Lung (tissue), 16 donors: ENCODE data around the gene CDKL4. TPM values are rescaled to one million over a fixed set of nuclear protein-coding genes. Genes with fewer than 3 reads are reported as not detected.
A peak's percentile ranks its signal among the peaks of the same experiment; 100 is the strongest.

Source experiments
- ATAC-seq: fragments of 200-7000 bp; cut with Tn5 transposase; one replicate; pipeline ENCODE4 v1.9.1; 2020; ENCODE audit warnings: moderate number of reproducible peaks; ENCODE audit not compliant: insufficient read depth, low FRiP score
- DNase-seq, 3 donors: peaks; one replicate each; pipeline ENCODE4 v3.0.0-alpha.2; 2013 to 2017
- H3K27ac ChIP-seq, 2 donors: one replicate each; pipeline ENCODE4 v1.5.1; 2013; ENCODE audit warnings: mild to moderate bottlenecking in 2 of 2, moderate library complexity in 2 of 2, control low read depth in 1 of 2, inconsistent platforms in 1 of 2, low read depth in 1 of 2, low read length in 1 of 2
- H3K27me3 ChIP-seq, 3 donors: one replicate each; pipeline ENCODE4 v1.5.1; 2013; ENCODE audit warnings: low read length in 2 of 3; ENCODE audit not compliant: control insufficient read depth in 3 of 3, insufficient read depth in 3 of 3
- H3K36me3 ChIP-seq, 4 donors: one replicate each; pipeline ENCODE4 v1.5.1; 2013; ENCODE audit warnings: low read length in 4 of 4, mild to moderate bottlenecking in 1 of 4, moderate library complexity in 1 of 4; ENCODE audit not compliant: control insufficient read depth in 4 of 4, insufficient read depth in 4 of 4
- H3K4me1 ChIP-seq, 5 donors: one replicate each; pipeline ENCODE4 v1.5.1; 2013; ENCODE audit warnings: low read length in 5 of 5, mild to moderate bottlenecking in 2 of 5, moderate library complexity in 1 of 5; ENCODE audit not compliant: control insufficient read depth in 5 of 5, insufficient read depth in 5 of 5
- H3K4me3 ChIP-seq: one replicate; pipeline ENCODE4 v1.5.1; 2013; ENCODE audit warnings: mild to moderate bottlenecking, control low read depth, moderate library complexity
- H3K9ac ChIP-seq, 2 donors: one replicate each; pipeline ENCODE4 v1.5.1; 2013; ENCODE audit warnings: low read length in 2 of 2, control low read depth in 1 of 2; ENCODE audit not compliant: insufficient read depth in 1 of 2
- H3K9me3 ChIP-seq, 4 donors: one replicate each; pipeline ENCODE4 v1.5.1; 2013; ENCODE audit warnings: low read length in 3 of 4, mild to moderate bottlenecking in 1 of 4, moderate library complexity in 1 of 4; ENCODE audit not compliant: control insufficient read depth in 4 of 4, insufficient read depth in 3 of 4
- WGBS, 2 donors: extraction: QIAGEN DNeasy Blood & Tissue Kit; methylation state at CpG; one replicate each; pipeline ENCODE4 v1.1.7; 2013; 5-methylcytosine and 5-hydroxymethylcytosine counted together
- long read RNA-seq, 5 donors: transcript quantifications; one replicate each; lab custom pipeline, GENCODE V29; 2026
- polyA plus RNA-seq, 2 donors: library from polyadenylated mRNA; stranded (reverse); fragments of 200-250 nt; gene quantifications; one replicate each; pipeline ENCODE4 v1.2.1, GENCODE V29; 2013
- total RNA-seq, 2 donors: library from RNA; depleted of rRNA in 1 of 2; stranded (reverse); fragments of >200 nt in 1 of 2; gene quantifications; one replicate each; pipeline ENCODE4 v1.2.1, GENCODE V29; 2014 to 2021
- TF ChIP-seq, protein P1 (sequence below): IDR thresholded peaks from 2 replicates; pipeline ENCODE4 v1.5.1; 2012; ENCODE audit warnings: mild to moderate bottlenecking; ENCODE audit errors: control extremely low read depth, extremely low read depth
- donor health status: control.
- donor health status: control.
- donor health status: Bipolar disorder and iron deficiency.
- donor health status: healthy.
- donor health status: DM: yes; HTN: yes; CAD: no.

The CDKL4 gene
- total RNA-seq, result 1 to 10 TPM; 1.5 to 6.5 TPM
- polyA plus RNA-seq, result under 1 TPM; 0.10 to 0.49 TPM
- long read RNA-seq, donor 1, result 0 reads
- long read RNA-seq, donor 2, result 0 reads
- long read RNA-seq, donor 3, result 0 reads
- long read RNA-seq, donor 4, result 0 reads
- long read RNA-seq, donor 5, result 0 reads

DNA sequence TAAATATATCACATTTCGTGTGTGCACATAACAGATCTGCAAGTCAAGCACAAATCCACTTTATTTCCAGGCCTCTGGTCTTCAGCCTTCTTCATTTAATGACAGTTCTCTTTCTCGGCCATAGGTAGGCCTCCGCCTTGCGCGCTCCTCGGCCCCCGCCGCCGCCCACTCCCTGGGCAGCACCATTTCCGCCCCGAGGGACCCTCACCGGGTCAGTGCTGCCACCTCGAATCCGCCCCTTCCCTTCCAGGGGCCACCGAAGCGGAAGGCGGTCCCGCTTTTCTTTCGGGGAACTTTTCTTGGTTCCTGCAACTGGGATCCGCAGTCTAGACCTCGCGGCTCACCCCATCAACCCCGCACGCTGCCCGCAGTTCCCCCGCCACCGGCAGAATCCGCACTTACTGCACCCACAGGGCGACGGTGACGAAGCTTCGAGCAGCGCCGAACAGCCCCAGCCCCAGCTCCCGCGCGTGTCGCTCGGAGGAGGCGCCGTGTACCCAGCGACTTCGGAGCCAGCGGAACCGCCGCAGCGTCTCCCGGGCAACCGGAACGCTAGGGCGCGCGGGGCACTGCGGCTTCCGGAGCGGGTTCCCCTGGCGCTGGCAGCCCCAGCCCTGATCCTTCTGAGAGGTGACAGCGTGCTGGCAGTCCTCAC lies at the start of gene CDKL4:
TSS of gene CDKL4 (minus strand) at position 502 of the 655 bp plus-strand sequence.
- DNase-seq (peak in 1 of 3 donors; percentile 40), ATAC-seq (peak; percentile 55)
- WGBS, 2 donors, result 62 to 65% methylated on average over 57 to 58 of the region's 58 CpGs
- peaks cover 0 to 2% (median 0%) of the 10 kb centered on the region in 5 donors for H3K4me1 ChIP-seq
- no peaks in the 10 kb centered on the region for H3K27me3 ChIP-seq
- H3K27ac ChIP-seq, result no peak within 1 kb of the TSS
- TF ChIP-seq, protein P1, sequence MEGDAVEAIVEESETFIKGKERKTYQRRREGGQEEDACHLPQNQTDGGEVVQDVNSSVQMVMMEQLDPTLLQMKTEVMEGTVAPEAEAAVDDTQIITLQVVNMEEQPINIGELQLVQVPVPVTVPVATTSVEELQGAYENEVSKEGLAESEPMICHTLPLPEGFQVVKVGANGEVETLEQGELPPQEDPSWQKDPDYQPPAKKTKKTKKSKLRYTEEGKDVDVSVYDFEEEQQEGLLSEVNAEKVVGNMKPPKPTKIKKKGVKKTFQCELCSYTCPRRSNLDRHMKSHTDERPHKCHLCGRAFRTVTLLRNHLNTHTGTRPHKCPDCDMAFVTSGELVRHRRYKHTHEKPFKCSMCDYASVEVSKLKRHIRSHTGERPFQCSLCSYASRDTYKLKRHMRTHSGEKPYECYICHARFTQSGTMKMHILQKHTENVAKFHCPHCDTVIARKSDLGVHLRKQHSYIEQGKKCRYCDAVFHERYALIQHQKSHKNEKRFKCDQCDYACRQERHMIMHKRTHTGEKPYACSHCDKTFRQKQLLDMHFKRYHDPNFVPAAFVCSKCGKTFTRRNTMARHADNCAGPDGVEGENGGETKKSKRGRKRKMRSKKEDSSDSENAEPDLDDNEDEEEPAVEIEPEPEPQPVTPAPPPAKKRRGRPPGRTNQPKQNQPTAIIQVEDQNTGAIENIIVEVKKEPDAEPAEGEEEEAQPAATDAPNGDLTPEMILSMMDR, result no peak
- no peak within 1 kb of the TSS for H3K9ac ChIP-seq
- peaks cover 0 to 2% (median 0%) of the 10 kb centered on the region in 4 donors for H3K9me3 ChIP-seq
- H3K4me3 ChIP-seq, result no peak within 1 kb of the TSS
- H3K36me3 ChIP-seq, result peaks cover 0 to 2% (median under 1%) of the 10 kb centered on the region in 4 donors

DNA sequence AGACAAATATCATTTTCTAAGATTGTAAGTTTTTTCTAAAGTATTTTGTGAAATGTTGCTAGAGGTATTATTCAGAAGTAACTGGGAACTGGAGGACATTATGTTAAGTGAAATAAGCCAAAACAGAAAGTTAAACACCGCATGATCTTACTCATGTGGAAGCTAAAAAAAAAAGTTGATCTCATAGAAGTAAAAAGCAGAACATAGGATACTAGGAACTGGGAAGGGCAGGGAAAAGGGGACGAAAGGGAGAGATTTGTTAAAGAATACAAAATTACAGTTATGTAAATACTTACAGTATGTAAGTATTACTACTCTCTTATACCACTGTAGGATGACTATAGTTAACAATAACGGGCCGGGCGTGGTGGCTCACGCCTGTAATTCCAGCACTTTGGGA lies 46.7 kb upstream of the CDKL4 start:
- no peaks in the 10 kb centered on the region for H3K4me1 ChIP-seq
- TF ChIP-seq, protein P1, result no peak
- H3K27ac ChIP-seq, result no peak overlapping the region
- H3K9ac ChIP-seq, result no peak overlapping the region
- no peak for DNase-seq
- no peak for ATAC-seq
- no peaks in the 10 kb centered on the region for H3K27me3 ChIP-seq
- peaks cover 7 to 20% (median 18%) of the 10 kb centered on the region in 4 donors for H3K36me3 ChIP-seq
- H3K9me3 ChIP-seq, result no peaks in the 10 kb centered on the region
- H3K4me3 ChIP-seq, result no peak overlapping the region
- WGBS, 2 donors, result 94 to 95% methylated on average over 6 of the region's 6 CpGs

DNA sequence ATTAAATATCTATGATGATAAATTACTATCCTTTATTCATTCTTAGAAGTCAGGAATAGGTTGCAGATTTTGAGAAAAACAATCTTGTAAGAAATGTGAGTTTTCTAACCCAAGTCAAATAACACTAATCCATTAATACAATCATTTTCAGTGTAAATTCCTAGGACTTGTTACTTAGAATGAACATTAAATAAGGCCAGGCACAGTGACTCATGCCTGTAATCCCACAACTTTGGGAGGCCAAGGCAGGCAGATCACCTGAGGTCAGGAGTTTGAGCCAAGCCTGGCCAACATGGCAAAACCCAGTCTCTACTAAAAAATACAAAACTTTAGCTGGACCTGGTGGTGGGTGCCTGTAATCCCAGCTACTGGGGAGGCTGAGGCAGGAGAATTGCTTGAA lies 45.8 kb upstream of the CDKL4 start:
- no peak for ATAC-seq
- H3K36me3 ChIP-seq, result peaks cover 9 to 20% (median 18%) of the 10 kb centered on the region in 4 donors
- no peak overlapping the region for H3K4me3 ChIP-seq

More for the DNA sequence above, 45.8 kb upstream of the CDKL4 start:
- Histone ChIP-seq H3K4me1 (no peaks in the 10 kb centered on the region), H3K9me3 (no peaks in the 10 kb centered on the region), H3K9ac (no peak overlapping the region), H3K27me3 (no peaks in the 10 kb centered on the region), H3K27ac (no peak overlapping the region)
- TF ChIP-seq, protein P1, result no peak
- DNase-seq, result no peak
